Upper lobe of left lung (tissue), 4 donors: ENCODE data around the gene DNAH12.
"Not testable (repeated sequence)": the region's sequence is repeated elsewhere in the genome, so short reads cannot be mapped to it uniquely, and the experiment has no call there.

Experiments
- POLR2AphosphoS5 ChIP-seq, 2 donors: sonication (generic); formaldehyde crosslinking; IDR thresholded peaks; one replicate each; pipeline ENCODE4 v1.5.1; 2017; ENCODE audit warnings: antibody characterized with exemption in 2 of 2
- TF ChIP-seq, protein P1 (sequence below), 6 experiments: fragments of 450-650 bp in 4 of 6; fragments of 200-600 bp in 2 of 6; sonication (generic) in 2 of 6; IDR thresholded peaks; one replicate each; pipeline ENCODE4 v1.5.1; 2016 to 2019; ENCODE audit warnings: antibody characterized with exemption in 6 of 6

DNA sequence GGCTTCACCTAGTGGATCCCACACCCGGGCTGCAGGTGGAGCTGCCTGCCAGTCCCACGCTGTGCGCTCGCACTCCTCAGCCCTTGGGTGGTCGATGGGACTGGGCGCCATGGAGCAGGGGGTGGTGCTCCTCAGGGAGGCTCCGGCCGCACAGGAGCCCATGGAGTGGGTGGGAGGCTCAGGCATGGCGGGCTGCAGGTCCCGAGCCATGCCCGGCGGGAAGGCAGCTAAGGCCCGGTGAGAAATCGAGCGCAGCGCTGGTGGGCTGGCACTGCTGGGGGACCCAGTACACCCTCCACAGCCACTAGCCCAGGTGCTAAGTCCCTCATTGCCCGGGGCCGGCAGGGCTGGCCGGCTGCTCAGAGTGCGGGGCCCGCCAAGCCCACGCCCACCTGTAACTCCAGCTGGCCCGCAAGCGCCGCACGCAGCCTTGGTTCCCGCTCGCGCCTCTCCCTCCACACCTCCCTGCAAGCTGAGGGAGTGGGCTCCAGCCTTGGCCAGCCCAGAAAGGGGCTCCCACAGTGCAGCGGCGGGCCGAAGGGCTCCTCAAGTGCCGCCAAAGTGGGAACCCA lies 94.8 kb downstream of the DNAH12 start:
- TF ChIP-seq, protein P1, sequence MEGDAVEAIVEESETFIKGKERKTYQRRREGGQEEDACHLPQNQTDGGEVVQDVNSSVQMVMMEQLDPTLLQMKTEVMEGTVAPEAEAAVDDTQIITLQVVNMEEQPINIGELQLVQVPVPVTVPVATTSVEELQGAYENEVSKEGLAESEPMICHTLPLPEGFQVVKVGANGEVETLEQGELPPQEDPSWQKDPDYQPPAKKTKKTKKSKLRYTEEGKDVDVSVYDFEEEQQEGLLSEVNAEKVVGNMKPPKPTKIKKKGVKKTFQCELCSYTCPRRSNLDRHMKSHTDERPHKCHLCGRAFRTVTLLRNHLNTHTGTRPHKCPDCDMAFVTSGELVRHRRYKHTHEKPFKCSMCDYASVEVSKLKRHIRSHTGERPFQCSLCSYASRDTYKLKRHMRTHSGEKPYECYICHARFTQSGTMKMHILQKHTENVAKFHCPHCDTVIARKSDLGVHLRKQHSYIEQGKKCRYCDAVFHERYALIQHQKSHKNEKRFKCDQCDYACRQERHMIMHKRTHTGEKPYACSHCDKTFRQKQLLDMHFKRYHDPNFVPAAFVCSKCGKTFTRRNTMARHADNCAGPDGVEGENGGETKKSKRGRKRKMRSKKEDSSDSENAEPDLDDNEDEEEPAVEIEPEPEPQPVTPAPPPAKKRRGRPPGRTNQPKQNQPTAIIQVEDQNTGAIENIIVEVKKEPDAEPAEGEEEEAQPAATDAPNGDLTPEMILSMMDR (IDR thresholded peaks at IDR 0.05), result not testable (repeated sequence)
- not testable (repeated sequence) for TF ChIP-seq POLR2AphosphoS5 (IDR thresholded peaks at IDR 0.05)
